Endodermal cell (in vitro differentiated cells): ENCODE measurements around the gene GPS1. TPM values are rescaled to one million over a fixed set of nuclear protein-coding genes. Genes with fewer than 3 reads are reported as not detected.

Experiments used
- DNase-seq: peaks from one replicate; pipeline ENCODE4 v3.0.0-alpha.2; 2017
- H3K27ac ChIP-seq: 2 replicates; pipeline ENCODE4 v1.5.1; 2013; ENCODE audit warnings: mild to moderate bottlenecking, low read depth, low read length, moderate library complexity
- H3K27me3 ChIP-seq: 2 replicates; pipeline ENCODE4 v1.6.1; 2013; ENCODE audit warnings: mild to moderate bottlenecking, low read length, moderate library complexity; ENCODE audit not compliant: insufficient read depth, control insufficient read depth, poor library complexity, severe bottlenecking
- H3K36me3 ChIP-seq: 2 replicates; pipeline ENCODE4 v1.7.0; 2013; ENCODE audit warnings: mild to moderate bottlenecking, low read length, moderate library complexity; ENCODE audit not compliant: control insufficient read depth, insufficient read depth
- H3K4me1 ChIP-seq: one replicate; pipeline ENCODE4 v1.7.0; 2013; ENCODE audit warnings: low read length; ENCODE audit not compliant: control insufficient read depth, insufficient read depth
- H3K4me3 ChIP-seq: 2 replicates; pipeline ENCODE4 v1.5.1; 2013; ENCODE audit warnings: mild to moderate bottlenecking, low read length, moderate library complexity
- H3K9ac ChIP-seq: 2 replicates; pipeline ENCODE4 v1.6.1; 2013; ENCODE audit warnings: mild to moderate bottlenecking, low read length, moderate library complexity; ENCODE audit not compliant: poor library complexity, severe bottlenecking; ENCODE audit errors: extremely low read depth
- H3K9me3 ChIP-seq: 2 replicates; pipeline ENCODE4 v1.6.1; 2013; ENCODE audit warnings: mild to moderate bottlenecking, low read length, moderate library complexity; ENCODE audit not compliant: control insufficient read depth
- H3K27ac Mint-ChIP-seq: 2 replicates; pipeline ENCODE4 v1.8.0; 2020; ENCODE audit warnings: mixed read lengths
- H3K27me3 Mint-ChIP-seq: 2 replicates; pipeline ENCODE4 v1.8.0; 2021; ENCODE audit warnings: mild to moderate bottlenecking, mixed read lengths; ENCODE audit not compliant: insufficient read depth
- H3K36me3 Mint-ChIP-seq: 2 replicates; pipeline ENCODE4 v1.8.0; 2020; ENCODE audit warnings: low read depth, mixed read lengths
- H3K4me1 Mint-ChIP-seq: 2 replicates; pipeline ENCODE4 v1.8.0; 2020; ENCODE audit warnings: mixed read lengths
- H3K4me3 Mint-ChIP-seq: 2 replicates; pipeline ENCODE4 v1.8.0; 2020; ENCODE audit warnings: mild to moderate bottlenecking, moderate library complexity, mixed read lengths
- H3K9me3 Mint-ChIP-seq: 2 replicates; pipeline ENCODE4 v1.8.0; 2020; ENCODE audit warnings: mild to moderate bottlenecking, mixed read lengths
- CTCF ChIP-seq: fragments of 200-600 bp; sonication (generic); conservative IDR thresholded peaks from 2 replicates; pipeline ENCODE4 v1.5.0; 2021; ENCODE audit warnings: antibody characterized with exemption, mild to moderate bottlenecking
- WGBS, 2 experiments: methylation state at CpG; one replicate each; pipeline versions ENCODE4 v1.1.5 to v1.1.7; 2013; ENCODE audit warnings: missing lambda C conversion rate in 2 of 2, mixed read lengths in 1 of 2; ENCODE audit not compliant: insufficient coverage in 1 of 2, insufficient read length in 1 of 2; 5-methylcytosine and 5-hydroxymethylcytosine counted together
- total RNA-seq, 2 donors: library from RNA; stranded (reverse); fragmentation: NEBNext Ultra II Directional in 1 of 2; extraction: Animal tissue kit (Norgen Biotek cat#: 25700) in 1 of 2; gene quantifications; 2 replicates in 1 of 2; 3 replicates in 1 of 2; pipeline ENCODE4 v1.2.1, GENCODE V29; 2021

Gene GPS1
- total RNA-seq, 2 donors from 2014 or later = 152 to 153 TPM

GRCh38 chr17:82013341-82013740 is 38.4 kb upstream of the GPS1 start:
- DNase-seq = no peak
- no peak for TF ChIP-seq CTCF
- no peak overlapping the region for H3K4me3 Mint-ChIP-seq

GRCh38 chr17:82013772-82014321 is 37.9 kb upstream of the GPS1 start:
- no peak for TF ChIP-seq CTCF
- no peaks in the 10 kb centered on the region for H3K9me3 ChIP-seq
- peaks cover 7% of the 10 kb centered on the region for H3K36me3 Mint-ChIP-seq
- H3K4me1 Mint-ChIP-seq = no peaks in the 10 kb centered on the region
- H3K27ac ChIP-seq = no peak overlapping the region
- 90 to 95% methylated on average over 16 of the region's 16 CpGs for WGBS, 2 experiments
- no peak overlapping the region for H3K27ac Mint-ChIP-seq
- no peaks in the 10 kb centered on the region for H3K27me3 ChIP-seq
- no peak overlapping the region for H3K9ac ChIP-seq
- no peak overlapping the region for H3K4me3 ChIP-seq
- H3K4me1 ChIP-seq = no peaks in the 10 kb centered on the region
- peaks cover 7% of the 10 kb centered on the region for H3K36me3 ChIP-seq
- H3K9me3 Mint-ChIP-seq = no peaks in the 10 kb centered on the region
- no peaks in the 10 kb centered on the region for H3K27me3 Mint-ChIP-seq
- no peak overlapping the region for H3K4me3 Mint-ChIP-seq
- DNase-seq = no peak

More at GRCh38 chr17:82013341-82013740, 38.4 kb upstream of the GPS1 start:
- 82 to 94% methylated on average over 6 to 22 of the region's 22 CpGs for WGBS, 2 experiments
- no peaks in the 10 kb centered on the region for H3K9me3 ChIP-seq
- no peaks in the 10 kb centered on the region for H3K4me1 ChIP-seq
- no peak overlapping the region for H3K27ac Mint-ChIP-seq
- H3K4me1 Mint-ChIP-seq = no peaks in the 10 kb centered on the region
- no peak overlapping the region for H3K4me3 ChIP-seq
- H3K36me3 ChIP-seq = peaks cover 2% of the 10 kb centered on the region
- H3K9ac ChIP-seq = no peak overlapping the region
- no peaks in the 10 kb centered on the region for H3K27me3 ChIP-seq
- no peaks in the 10 kb centered on the region for H3K9me3 Mint-ChIP-seq
- H3K36me3 Mint-ChIP-seq = peaks cover 2% of the 10 kb centered on the region
- no peaks in the 10 kb centered on the region for H3K27me3 Mint-ChIP-seq
- peak overlapping the region; percentile 81 for H3K27ac ChIP-seq

- H3K27ac ChIP-seq = no peak overlapping the region
- Mint-ChIP-seq H3K27ac (no peak overlapping the region), H3K4me3 (no peak overlapping the region), H3K4me1 (no peaks in the 10 kb centered on the region), H3K9me3 (no peaks in the 10 kb centered on the region), H3K36me3 (peaks cover 8% of the 10 kb centered on the region), H3K27me3 (no peaks in the 10 kb centered on the region)
- 93% methylated on average over 12 to 23 of the region's 23 CpGs for WGBS, 2 experiments
- DNase-seq = no peak
- H3K36me3 ChIP-seq = peaks cover 7% of the 10 kb centered on the region
- no peak overlapping the region for H3K4me3 ChIP-seq
- H3K9ac ChIP-seq = no peak overlapping the region
- no peaks in the 10 kb centered on the region for H3K9me3 ChIP-seq
- TF ChIP-seq CTCF = no peak
- no peaks in the 10 kb centered on the region for H3K27me3 ChIP-seq
- H3K4me1 ChIP-seq = no peaks in the 10 kb centered on the region
Measured at GRCh38 chr17:82014432-82014831, 37.3 kb upstream of the GPS1 start.
